Measurements from ENCODE around the gene MYOG.

The MYOG gene

GRCh38 chr1:203095061-203095690 lies 9.4 kb upstream of the MYOG start:
- no peak overlapping the region for H3K27ac Mint-ChIP-seq
- H3K9me3 Mint-ChIP-seq: peaks cover 34% of the 10 kb centered on the region
- no peak for TF ChIP-seq CTCF (IDR thresholded peaks at IDR 0.05; ENCODE audit: unreplicated experiment in 3 of 3)
- H3K4me3 Mint-ChIP-seq: no peak overlapping the region
- H3K27me3 Mint-ChIP-seq (ENCODE audit: low read depth): peaks cover 4% of the 10 kb centered on the region
- peaks cover 13% of the 10 kb centered on the region for H3K36me3 Mint-ChIP-seq (ENCODE audit: low read depth)
- peaks cover 36% of the 10 kb centered on the region for H3K4me1 Mint-ChIP-seq

- Mint-ChIP-seq H3K9me3 (peaks cover 34% of the 10 kb centered on the region), H3K27ac (no peak overlapping the region), H3K36me3 (ENCODE audit: low read depth) (peaks cover 13% of the 10 kb centered on the region), H3K4me1 (peaks cover 37% of the 10 kb centered on the region), H3K4me3 (no peak overlapping the region), H3K27me3 (ENCODE audit: low read depth) (peaks cover 4% of the 10 kb centered on the region)
- TF ChIP-seq CTCF (IDR thresholded peaks at IDR 0.05; ENCODE audit: unreplicated experiment in 3 of 3): no peak
These were observed 8.1 kb upstream of the MYOG start for GRCh38 chr1:203093754-203094410.

GRCh38 chr1:203091761-203092330 lies 6.0 kb upstream of the MYOG start:
- H3K4me3 Mint-ChIP-seq: peak overlapping the region in 2 of 3 experiments; percentile 17 to 22
- H3K27me3 Mint-ChIP-seq (ENCODE audit: low read depth): no peaks in the 10 kb centered on the region
- H3K27ac Mint-ChIP-seq: peak overlapping the region; percentile 24 to 76 (median 72)
- H3K4me1 Mint-ChIP-seq: peaks cover 54% of the 10 kb centered on the region
- no peak for TF ChIP-seq CTCF (IDR thresholded peaks at IDR 0.05; ENCODE audit: unreplicated experiment in 3 of 3)
- H3K36me3 Mint-ChIP-seq (ENCODE audit: low read depth): peaks cover 13% of the 10 kb centered on the region
- peaks cover 26% of the 10 kb centered on the region for H3K9me3 Mint-ChIP-seq

- Mint-ChIP-seq H3K4me3 (peak overlapping the region in 2 of 3 experiments; percentile 1 to 40), H3K27ac (peak overlapping the region; percentile 24 to 76 (median 72)), H3K36me3 (ENCODE audit: low read depth) (peaks cover 13% of the 10 kb centered on the region), H3K27me3 (ENCODE audit: low read depth) (no peaks in the 10 kb centered on the region), H3K4me1 (peaks cover 61% of the 10 kb centered on the region), H3K9me3 (peaks cover 21% of the 10 kb centered on the region)
- TF ChIP-seq CTCF (IDR thresholded peaks at IDR 0.05; ENCODE audit: unreplicated experiment in 3 of 3): no peak
These were observed 5.3 kb upstream of the MYOG start for GRCh38 chr1:203091199-203091477.

GRCh38 chr1:203090421-203091198 lies 4.8 kb upstream of the MYOG start:
- H3K4me3 Mint-ChIP-seq: peak overlapping the region in 2 of 3 experiments; percentile 1 to 40
- no peaks in the 10 kb centered on the region for H3K27me3 Mint-ChIP-seq (ENCODE audit: low read depth)
- peaks cover 62% of the 10 kb centered on the region for H3K4me1 Mint-ChIP-seq
- H3K9me3 Mint-ChIP-seq: peaks cover 17% of the 10 kb centered on the region
- peaks cover 13% of the 10 kb centered on the region for H3K36me3 Mint-ChIP-seq (ENCODE audit: low read depth)
- no peak for TF ChIP-seq CTCF (IDR thresholded peaks at IDR 0.05; ENCODE audit: unreplicated experiment in 3 of 3)
- peak overlapping the region; percentile 24 to 76 (median 72) for H3K27ac Mint-ChIP-seq
